Measurements from ENCODE around the gene SPNS3.

The SPNS3 gene

GRCh38 chr17:4433515-4434031 lies at the start of gene SPNS3:
Gene SPNS3, plus strand, starts transcription at chr17:4433940. Its CDS starts 28 bp downstream, at chr17:4433968.
- peak; percentile 38 for DNase-seq

- no peak for DNase-seq
Measured at GRCh38 chr17:4386406-4386805, 47.3 kb upstream of the SPNS3 start.

GRCh38 chr17:4387137-4387536 lies 46.6 kb upstream of the SPNS3 start:
- no peak for DNase-seq

GRCh38 chr17:4389079-4389478 lies 44.7 kb upstream of the SPNS3 start:
- no peak for DNase-seq

- DNase-seq: no peak
Measured at GRCh38 chr17:4393806-4394205, 39.9 kb upstream of the SPNS3 start.

GRCh38 chr17:4394208-4395110 lies 39.3 kb upstream of the SPNS3 start:
- DNase-seq: no peak

GRCh38 chr17:4395111-4395478 lies 38.6 kb upstream of the SPNS3 start:
- DNase-seq: no peak

- no peak for DNase-seq
Measured at GRCh38 chr17:4397840-4398239, 35.9 kb upstream of the SPNS3 start.

GRCh38 chr17:4405038-4405669 lies 28.6 kb upstream of the SPNS3 start:
- no peak for DNase-seq

GRCh38 chr17:4405699-4406098 lies 28.0 kb upstream of the SPNS3 start:
- DNase-seq: no peak

- DNase-seq: no peak
Measured at GRCh38 chr17:4406386-4406785, 27.4 kb upstream of the SPNS3 start.

- no peak for DNase-seq
Measured at GRCh38 chr17:4407216-4407615, 26.5 kb upstream of the SPNS3 start.

- no peak for DNase-seq
Measured at GRCh38 chr17:4407851-4408250, 25.9 kb upstream of the SPNS3 start.

- no peak for DNase-seq
Measured at GRCh38 chr17:4409659-4410058, 24.1 kb upstream of the SPNS3 start.

GRCh38 chr17:4411201-4411600 lies 22.5 kb upstream of the SPNS3 start:
- DNase-seq: no peak

GRCh38 chr17:4412933-4413831 lies 20.6 kb upstream of the SPNS3 start:
- peak; percentile 95 for DNase-seq

- DNase-seq: no peak
Measured at GRCh38 chr17:4417129-4417667, 16.5 kb upstream of the SPNS3 start.

GRCh38 chr17:4420692-4421131 lies 13.0 kb upstream of the SPNS3 start:
- DNase-seq: peak; percentile 48

- DNase-seq: no peak
Measured at GRCh38 chr17:4422864-4423263, 10.9 kb upstream of the SPNS3 start.

GRCh38 chr17:4425398-4425797 lies 8.3 kb upstream of the SPNS3 start:
- no peak for DNase-seq

- no peak for DNase-seq
Measured at GRCh38 chr17:4426499-4427208, 7.1 kb upstream of the SPNS3 start.

- no peak for DNase-seq
Measured at GRCh38 chr17:4427505-4427904, 6.2 kb upstream of the SPNS3 start.
